Measurements from ENCODE around the gene COL5A1.

- TF ChIP-seq EZH2 (IDR thresholded peaks at IDR 0.05; ENCODE audit: insufficient read depth, poor library complexity, severe bottlenecking) (no peak), EZH2phosphoT487 (IDR thresholded peaks at IDR 0.05; ENCODE audit: insufficient read depth, low read depth) (no peak)
Observed at GRCh38 chr9:134701581-134702259, 60.1 kb downstream of the COL5A1 start.
